Stomach (tissue), 9 donors: Measurements from ENCODE around the gene ZNF283. TPM values are rescaled to one million over a fixed set of nuclear protein-coding genes. Genes with fewer than 3 reads are reported as not detected.

Source experiments
- DNase-seq, 2 donors: peaks; one replicate each; pipeline versions ENCODE4 v3.0.0 to v3.0.0-alpha.2; 2013 to 2019
- H3K27ac ChIP-seq, 5 donors: fragments of 200-600 bp in 4 of 5; sonication (generic) in 4 of 5; one replicate each; pipeline ENCODE4 v1.5.1; 2013 to 2019; ENCODE audit warnings: mild to moderate bottlenecking in 1 of 5, moderate library complexity in 1 of 5
- H3K27me3 ChIP-seq, 3 donors: fragments of 200-600 bp; sonication (generic); one replicate each; pipeline ENCODE4 v1.5.1; 2017 to 2019; ENCODE audit warnings: mixed run types in 1 of 3
- H3K36me3 ChIP-seq, 4 donors: fragments of 200-600 bp; sonication (generic); 1 replicate in 3 of 4; 2 replicates in 1 of 4; pipeline ENCODE4 v1.5.1; 2016 to 2019
- H3K4me1 ChIP-seq, 4 donors: fragments of 200-600 bp; sonication (generic); one replicate each; pipeline ENCODE4 v1.5.1; 2016 to 2019
- H3K4me3 ChIP-seq, 4 donors: fragments of 200-600 bp; sonication (generic) in 3 of 4; one replicate each; pipeline ENCODE4 v1.5.1; 2016 to 2019; ENCODE audit warnings: mild to moderate bottlenecking in 1 of 4
- H3K9me3 ChIP-seq, 4 donors: fragments of 200-600 bp; sonication (generic); one replicate each; pipeline ENCODE4 v1.5.1; 2016 to 2019
- CTCF ChIP-seq, 7 experiments: fragments of 450-650 bp in 4 of 7; fragments of 200-600 bp in 3 of 7; sonication (generic) in 3 of 7; IDR thresholded peaks; one replicate each; pipeline ENCODE4 v1.5.1; 2016 to 2019; ENCODE audit warnings: antibody characterized with exemption in 7 of 7, control low read depth in 2 of 7, mild to moderate bottlenecking in 1 of 7
- EP300 ChIP-seq: sonication (generic); formaldehyde crosslinking; IDR thresholded peaks from one replicate; pipeline ENCODE4 v1.6.1; 2017; ENCODE audit warnings: antibody characterized with exemption
- POLR2A ChIP-seq, 4 donors: fragments of 450-650 bp; IDR thresholded peaks; one replicate each; pipeline ENCODE4 v1.6.1; 2016; ENCODE audit warnings: antibody characterized with exemption in 4 of 4, control low read depth in 2 of 4, mild to moderate bottlenecking in 1 of 4, moderate library complexity in 1 of 4
- POLR2AphosphoS5 ChIP-seq, 3 donors: sonication (generic); formaldehyde crosslinking; IDR thresholded peaks; one replicate each; pipeline ENCODE4 v1.6.1; 2016; ENCODE audit warnings: antibody characterized with exemption in 3 of 3
- WGBS, 5 donors: extraction: QIAGEN DNeasy Blood & Tissue Kit in 3 of 5; methylation state at CpG; one replicate each; pipeline versions ENCODE4 v1.1.5 to v1.1.7; 2013 to 2018; 5-methylcytosine and 5-hydroxymethylcytosine counted together
- intact Hi-C: fragments of 100-400 bp; cut with DNase I; formaldehyde crosslinking; loops from one replicate; pipeline ENCODE4 v1.15.1; 2023; ENCODE audit warnings: low total_unique reads
- polyA plus RNA-seq, 3 donors: library from polyadenylated mRNA; stranded (reverse); fragments of 200-250 nt; gene quantifications; one replicate each; pipeline ENCODE4 v1.2.3, GENCODE V29; 2013
- total RNA-seq, 5 donors: library from RNA; depleted of rRNA; stranded (reverse); fragments of >200 nt; gene quantifications; one replicate each; pipeline versions ENCODE4 v1.1.0 to v1.2.3, GENCODE V29; 2014 to 2016
- donor health status: healthy with polysubstance abuse.
- donor health status: Bipolar disorder and iron deficiency.
- donor health status: healthy.

ZNF283 gene
- total and polyA plus RNA-seq, 8 donors = 0.61 to 46.6 (median 4.2) TPM; not detected in 1

GRCh38 chr19:43806848-43807247 is 20.3 kb upstream of the ZNF283 start:
- no peak overlapping the region for H3K27ac ChIP-seq
- no peaks in the 10 kb centered on the region for H3K9me3 ChIP-seq
- no peak for TF ChIP-seq POLR2A (IDR thresholded peaks at IDR 0.05)
- TF ChIP-seq POLR2AphosphoS5 (IDR thresholded peaks at IDR 0.05) = no peak
- TF ChIP-seq CTCF (IDR thresholded peaks at IDR 0.05) = no peak
- no peak for TF ChIP-seq EP300
- H3K4me1 ChIP-seq = no peaks in the 10 kb centered on the region
- H3K36me3 ChIP-seq = no peaks in the 10 kb centered on the region
- H3K4me3 ChIP-seq = no peak overlapping the region
- DNase-seq = no peak
- H3K27me3 ChIP-seq = peaks cover 0 to 22% (median 0%) of the 10 kb centered on the region in 3 donors
- intact Hi-C loops = no loop called here
- WGBS, 5 donors = 56 to 79% (median 71%) methylated on average over 5 of the region's 5 CpGs

- no peak for DNase-seq
- intact Hi-C loops = no loop called here
- Histone ChIP-seq H3K27ac (no peak overlapping the region), H3K27me3 (peaks cover 0 to 14% (median 0%) of the 10 kb centered on the region in 3 donors), H3K9me3 (no peaks in the 10 kb centered on the region), H3K4me1 (no peaks in the 10 kb centered on the region), H3K4me3 (no peak overlapping the region), H3K36me3 (no peaks in the 10 kb centered on the region)
- TF ChIP-seq CTCF (IDR thresholded peaks at IDR 0.05) = no peak
- no peak for TF ChIP-seq POLR2A (IDR thresholded peaks at IDR 0.05)
- TF ChIP-seq EP300 = no peak
- TF ChIP-seq POLR2AphosphoS5 (IDR thresholded peaks at IDR 0.05) = no peak
These were observed 19.5 kb upstream of the ZNF283 start for GRCh38 chr19:43807651-43808050.

- no peak for TF ChIP-seq POLR2A (IDR thresholded peaks at IDR 0.05)
- no peak for TF ChIP-seq EP300
- peak in 3 of 7 experiments; percentile 33 to 54 (median 42) for TF ChIP-seq CTCF (IDR thresholded peaks at IDR 0.05)
- Histone ChIP-seq H3K4me3 (no peak overlapping the region), H3K4me1 (no peaks in the 10 kb centered on the region), H3K36me3 (no peaks in the 10 kb centered on the region), H3K9me3 (no peaks in the 10 kb centered on the region), H3K27me3 (peaks cover 0 to 17% (median 0%) of the 10 kb centered on the region in 3 donors), H3K27ac (no peak overlapping the region)
- WGBS, 5 donors = 27 to 40% (median 37%) methylated on average over 6 to 8 of the region's 8 CpGs
- DNase-seq = peak in 1 of 2 donors; percentile 67
- intact Hi-C loops = no loop called here
These were observed 17.1 kb upstream of the ZNF283 start for GRCh38 chr19:43809762-43810696.

GRCh38 chr19:43811837-43812236 is 15.3 kb upstream of the ZNF283 start:
- TF ChIP-seq POLR2AphosphoS5 (IDR thresholded peaks at IDR 0.05) (no peak), POLR2A (IDR thresholded peaks at IDR 0.05) (no peak), EP300 (no peak)
- no peak overlapping the region for H3K27ac ChIP-seq
- intact Hi-C loops = no loop called here
- H3K36me3 ChIP-seq = no peaks in the 10 kb centered on the region
- no peak for DNase-seq
- H3K4me1 ChIP-seq = no peaks in the 10 kb centered on the region
- peaks cover 0 to 10% (median 0%) of the 10 kb centered on the region in 3 donors for H3K27me3 ChIP-seq
- 14 to 45% (median 31%) methylated on average over 1 of the region's 1 CpG for WGBS, 5 donors
- no peak overlapping the region for H3K4me3 ChIP-seq
- no peaks in the 10 kb centered on the region for H3K9me3 ChIP-seq

GRCh38 chr19:43812259-43812658 is 14.9 kb upstream of the ZNF283 start:
- Histone ChIP-seq H3K4me3 (no peak overlapping the region), H3K27me3 (peaks cover 0 to 10% (median 0%) of the 10 kb centered on the region in 3 donors), H3K27ac (no peak overlapping the region), H3K36me3 (no peaks in the 10 kb centered on the region), H3K4me1 (no peaks in the 10 kb centered on the region), H3K9me3 (no peaks in the 10 kb centered on the region)
- DNase-seq = no peak
- intact Hi-C loops = no loop called here
- 64 to 79% (median 68%) methylated on average over 1 of the region's 1 CpG for WGBS, 5 donors
- TF ChIP-seq POLR2AphosphoS5 (IDR thresholded peaks at IDR 0.05) (no peak), EP300 (no peak), POLR2A (IDR thresholded peaks at IDR 0.05) (no peak), CTCF (IDR thresholded peaks at IDR 0.05) (no peak)
